Right ventricle myocardium inferior (tissue), 1 donor: ENCODE measurements around the gene CCDC187. TPM values are rescaled to one million over a fixed set of nuclear protein-coding genes. Genes with fewer than 3 reads are reported as not detected.

ENCODE experiments used
- ATAC-seq: fragments of 200-7000 bp; cut with Tn5 transposase; one replicate; pipeline ENCODE4 v1.9.1; 2020; ENCODE audit warnings: mild to moderate bottlenecking, moderate library complexity
- DNase-seq: peaks from one replicate; pipeline ENCODE4 v3.0.0; 2021; ENCODE audit errors: missing footprints
- intact Hi-C: fragments of 100-400 bp; cut with DNase I; formaldehyde crosslinking; loops from one replicate; pipeline ENCODE4 v1.11.0; 2022
- total RNA-seq: library from RNA; stranded (reverse); fragmentation: NEBNext Ultra II Directional; extraction: Animal tissue kit (Norgen Biotek cat#: 25700); gene quantifications from one replicate; pipeline ENCODE4 v1.2.1, GENCODE V29; 2021
- donor health status: DM: no; HTN: yes; CAD: no; lungs with severe emphysema.

Gene CCDC187
- total RNA-seq, 1 donor from 2014 or later, result not detected

GRCh38 chr9:136230773-136231172 is 73.1 kb downstream of the CCDC187 start:
- intact Hi-C loops, result no loop called here
- ATAC-seq, result no peak
- peak; percentile 44 for DNase-seq

- intact Hi-C loops, result no loop called here
- ATAC-seq, result no peak
- DNase-seq, result peak; percentile 48
Observed at GRCh38 chr9:136230365-136230764, 73.5 kb downstream of the CCDC187 start.

- peak; percentile 33 for DNase-seq
- ATAC-seq, result no peak
- intact Hi-C loops, result no loop called here
Observed at GRCh38 chr9:136229096-136230065, 74.5 kb downstream of the CCDC187 start.

GRCh38 chr9:136228107-136228875 is 75.6 kb downstream of the CCDC187 start:
- intact Hi-C loops, result no loop called here
- DNase-seq, result peak; percentile 30
- ATAC-seq, result no peak

GRCh38 chr9:136226680-136227407 is 77.0 kb downstream of the CCDC187 start:
- intact Hi-C loops, result no loop called here
- DNase-seq, result peak; percentile 57
- ATAC-seq, result no peak

GRCh38 chr9:136225748-136226679 is 77.9 kb downstream of the CCDC187 start:
- DNase-seq (peak; percentile 71), ATAC-seq (peak; percentile 41)
- intact Hi-C loops, result no loop called here

GRCh38 chr9:136225366-136225747 is 78.5 kb downstream of the CCDC187 start:
- DNase-seq (peak; percentile 48), ATAC-seq (no peak)
- intact Hi-C loops, result no loop called here

- intact Hi-C loops, result no loop called here
- DNase-seq (peak; percentile 35), ATAC-seq (no peak)
Observed at GRCh38 chr9:136223871-136224640, 79.8 kb downstream of the CCDC187 start.

GRCh38 chr9:136222906-136223285 is 81.0 kb downstream of the CCDC187 start:
- intact Hi-C loops, result no loop called here
- DNase-seq, result no peak
- ATAC-seq, result no peak

GRCh38 chr9:136222166-136222905 is 81.6 kb downstream of the CCDC187 start:
- intact Hi-C loops, result no loop called here
- DNase-seq, result peak; percentile 45
- ATAC-seq, result no peak

GRCh38 chr9:136220017-136220729 is 83.7 kb downstream of the CCDC187 start:
- DNase-seq (peak; percentile 17), ATAC-seq (no peak)
- intact Hi-C loops, result no loop called here

- DNase-seq, result peak; percentile 22
- intact Hi-C loops, result no loop called here
- ATAC-seq, result no peak
Observed at GRCh38 chr9:136219276-136219675, 84.6 kb downstream of the CCDC187 start.

- ATAC-seq (no peak), DNase-seq (peak; percentile 26)
- intact Hi-C loops, result no loop called here
Observed at GRCh38 chr9:136218673-136219072, 85.2 kb downstream of the CCDC187 start.

- intact Hi-C loops, result no loop called here
- peak; percentile 44 for DNase-seq
- ATAC-seq, result no peak
Observed at GRCh38 chr9:136218271-136218670, 85.6 kb downstream of the CCDC187 start.

GRCh38 chr9:136216541-136217244 is 87.2 kb downstream of the CCDC187 start:
- DNase-seq (peak; percentile 64), ATAC-seq (no peak)
- intact Hi-C loops, result no loop called here

- ATAC-seq (no peak), DNase-seq (peak; percentile 55)
- intact Hi-C loops, result no loop called here
Observed at GRCh38 chr9:136213733-136214132, 90.2 kb downstream of the CCDC187 start.
